NCI-H774 (cell line): Measurements from ENCODE around the gene RCBTB2.

ENCODE experiments used
- DNase-seq: peaks from one replicate; lab custom pipeline; 2025; lab: John Stamatoyannopoulos, UW

The RCBTB2 gene

DNA sequence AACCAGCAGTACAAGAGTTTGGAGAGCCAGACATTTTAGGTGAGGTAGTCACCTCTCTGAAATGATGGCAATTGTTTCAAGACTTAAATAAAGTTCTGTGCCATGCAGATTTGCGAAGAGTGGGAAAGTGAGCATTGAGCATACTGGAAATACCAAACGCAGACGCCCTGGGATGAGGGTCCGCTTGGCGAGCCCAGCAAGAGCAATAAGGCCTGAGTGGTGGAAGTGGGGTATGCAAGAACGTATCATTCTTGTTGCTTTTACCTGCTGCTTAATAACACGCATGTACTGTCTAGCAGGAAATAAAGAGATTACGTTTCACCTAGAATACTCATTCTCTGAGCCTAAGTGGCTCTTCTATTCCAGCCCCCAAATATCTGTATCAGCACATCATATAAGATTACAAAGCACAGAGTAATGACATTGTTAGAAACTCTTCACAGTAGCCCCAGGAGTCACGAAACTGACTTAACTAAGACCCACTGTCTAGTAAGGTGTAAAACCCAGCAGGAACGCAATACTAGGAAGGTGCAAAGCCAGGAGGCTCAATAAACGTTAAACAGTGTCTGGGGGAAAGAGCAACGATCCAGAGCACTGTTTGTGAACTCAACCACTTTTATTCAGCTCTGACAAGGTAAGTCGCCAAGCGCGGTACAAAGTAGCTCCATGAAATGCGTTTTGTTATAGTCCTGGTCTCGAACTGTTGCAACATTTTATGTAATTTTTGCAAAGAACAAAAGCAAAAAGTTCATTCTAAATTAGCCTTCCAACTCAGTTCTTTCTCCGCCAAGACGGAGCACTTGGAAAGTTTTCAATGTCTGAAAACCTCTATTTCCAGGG is 1.2 kb downstream of the RCBTB2 start:
- DNase-seq, result no peak

DNA sequence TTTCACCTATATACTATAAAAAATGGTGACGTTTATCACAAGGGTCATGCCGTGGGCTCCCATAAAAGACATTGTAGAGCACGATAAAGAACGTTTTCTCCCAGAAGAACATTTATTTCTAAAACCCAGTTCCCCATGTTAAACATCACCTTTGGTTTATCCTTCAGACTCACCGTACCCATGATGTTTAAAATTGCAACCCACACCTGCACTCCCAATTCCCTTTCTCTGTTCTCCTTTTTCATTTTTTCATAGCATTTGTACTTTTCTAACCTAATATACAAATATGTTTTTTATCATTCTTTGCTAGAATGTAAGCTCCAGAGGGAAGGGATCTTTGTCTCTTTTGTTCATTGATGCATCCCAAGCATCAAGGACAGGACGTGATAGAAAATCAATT is 2.0 kb downstream of the RCBTB2 start:
- no peak for DNase-seq

GRCh38 chr13:48528720-48529119 is 4.2 kb downstream of the RCBTB2 start:
- no peak for DNase-seq

DNA sequence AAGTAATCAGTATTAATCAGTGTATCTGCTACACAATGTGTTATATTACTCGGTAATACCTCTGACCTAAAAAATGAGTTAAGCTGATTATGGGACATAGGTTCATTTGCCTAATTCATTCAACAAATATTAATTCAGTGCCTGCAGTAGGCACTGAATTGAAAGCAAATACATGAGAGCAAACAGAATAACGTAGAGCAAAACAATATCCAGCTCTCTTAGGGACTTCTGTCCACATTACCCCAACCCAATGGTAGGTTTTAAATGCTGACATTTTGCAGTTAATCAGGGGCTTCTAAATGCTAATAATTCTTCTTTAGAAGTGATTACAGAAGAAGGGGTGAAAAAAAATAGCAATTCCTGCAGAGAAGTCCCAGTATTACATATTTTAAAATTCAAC is 4.9 kb downstream of the RCBTB2 start:
- DNase-seq, result peak; percentile 12

GRCh38 chr13:48526286-48526685 is 6.6 kb downstream of the RCBTB2 start:
- no peak for DNase-seq

GRCh38 chr13:48518083-48518482 is 14.8 kb downstream of the RCBTB2 start:
- DNase-seq, result no peak

DNA sequence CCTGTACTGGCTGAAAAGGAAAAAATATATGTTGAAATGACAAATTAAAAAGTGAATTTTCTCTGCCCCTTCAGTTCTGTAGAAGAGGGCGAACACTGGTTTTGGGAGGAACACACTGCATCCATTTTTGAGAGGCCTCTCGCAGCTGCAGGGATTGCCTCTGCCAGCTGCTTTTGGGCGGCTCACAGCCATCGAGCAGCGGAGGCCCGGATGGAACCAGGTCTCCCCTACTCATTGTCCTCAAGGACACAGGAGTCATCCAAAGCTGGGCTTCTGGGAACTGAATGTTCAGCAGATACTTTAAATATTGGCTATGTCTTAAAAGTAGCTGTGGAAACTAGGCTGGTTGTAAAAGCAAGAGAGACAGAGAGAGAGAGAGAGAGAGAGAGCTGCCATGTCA is 17.1 kb downstream of the RCBTB2 start:
- DNase-seq, result no peak

- no peak for DNase-seq
Observed at GRCh38 chr13:48514793-48515192, 18.1 kb downstream of the RCBTB2 start.

DNA sequence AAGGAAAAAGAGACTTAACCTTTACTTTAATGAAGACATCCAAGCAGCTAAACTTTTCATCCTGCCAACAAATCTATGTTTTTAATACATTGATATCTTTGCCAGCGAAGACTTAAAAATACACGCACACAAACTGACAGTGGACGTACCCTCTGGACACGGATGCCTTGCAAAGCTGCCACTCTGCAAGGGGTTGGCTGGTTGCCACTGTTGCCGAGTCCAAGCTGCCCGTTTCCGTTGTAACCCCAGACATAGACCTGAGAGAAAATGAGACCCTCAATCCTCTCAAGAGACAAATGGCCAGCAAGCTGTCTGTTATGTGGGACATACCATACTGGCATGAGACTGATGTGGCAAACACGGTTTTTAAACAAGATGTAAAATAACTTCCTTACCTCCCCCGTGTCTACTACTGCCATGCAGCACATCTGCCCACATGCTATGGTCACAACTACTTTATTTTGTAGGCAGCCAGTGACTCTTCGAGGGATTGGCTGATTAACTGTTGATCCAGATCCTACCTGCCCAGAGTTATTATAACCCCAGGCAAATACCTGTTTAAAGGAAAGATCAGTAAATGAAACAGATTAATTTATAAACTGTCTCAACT is 21.2 kb downstream of the RCBTB2 start:
- DNase-seq, result no peak

- DNase-seq, result no peak
Observed at GRCh38 chr13:48510698-48511097, 22.2 kb downstream of the RCBTB2 start.

DNA sequence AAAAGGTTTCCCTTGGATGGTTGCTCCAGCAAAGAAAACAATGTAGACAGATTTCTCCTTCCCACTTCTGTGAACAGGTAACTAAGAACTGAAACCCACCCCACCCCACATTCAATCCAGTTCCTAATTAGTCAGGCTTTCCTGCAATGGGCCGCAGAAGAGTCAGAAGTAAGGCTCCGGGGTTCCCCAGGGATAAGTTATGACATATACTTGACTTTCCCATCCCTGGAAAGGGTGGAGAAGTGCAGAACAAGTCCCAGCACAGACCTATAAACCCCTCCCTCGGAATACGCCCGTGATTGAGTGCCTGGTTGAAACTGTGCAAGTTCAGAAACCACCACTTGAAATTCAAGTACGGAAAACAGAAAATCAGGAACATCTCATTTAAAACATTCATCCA is 24.9 kb downstream of the RCBTB2 start:
- DNase-seq, result no peak

DNA sequence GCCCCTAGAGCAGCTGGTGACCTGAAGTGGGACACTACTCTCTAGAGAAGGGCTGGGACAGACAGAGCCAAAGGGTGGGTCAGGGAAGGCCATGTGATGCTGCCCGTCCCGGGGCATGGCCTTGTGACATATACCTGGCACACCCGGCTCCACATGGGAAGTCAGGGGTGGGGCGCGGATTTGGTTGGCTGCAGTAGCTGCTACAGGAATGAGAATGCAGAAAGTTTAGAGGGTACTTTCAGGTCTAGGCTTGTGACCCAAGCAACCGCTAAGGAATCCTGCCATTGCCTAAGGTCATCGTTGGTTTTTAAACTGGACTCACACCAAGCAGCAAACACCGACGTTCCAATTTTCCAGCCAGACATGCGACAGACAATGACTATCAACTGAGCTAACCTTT is 25.9 kb downstream of the RCBTB2 start:
- no peak for DNase-seq

- peak; percentile 23 for DNase-seq
Observed at GRCh38 chr13:48506092-48506701, 26.7 kb downstream of the RCBTB2 start.

- DNase-seq, result no peak
Observed at GRCh38 chr13:48505597-48506091, 27.2 kb downstream of the RCBTB2 start.

- no peak for DNase-seq
Observed at GRCh38 chr13:48505012-48505411, 27.9 kb downstream of the RCBTB2 start.

DNA sequence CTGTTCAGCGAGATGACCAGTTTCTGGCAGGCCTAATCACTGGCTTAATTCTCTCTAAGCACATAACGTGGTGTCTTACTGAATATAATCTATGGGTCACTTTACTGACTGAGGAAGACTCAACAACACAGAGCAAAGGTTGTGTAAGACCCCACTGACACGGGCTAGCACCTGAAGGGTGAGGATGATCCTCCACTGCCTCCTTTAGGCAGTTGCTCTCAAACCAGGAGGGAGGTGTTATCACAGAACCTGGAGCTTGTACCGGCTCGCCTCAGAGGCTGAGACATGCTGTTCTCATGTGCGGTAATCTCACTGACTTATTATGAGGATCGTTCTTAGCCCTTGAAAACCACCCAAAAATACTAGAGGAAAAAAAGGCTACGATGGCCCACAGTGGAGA is 28.3 kb downstream of the RCBTB2 start:
- no peak for DNase-seq

- no peak for DNase-seq
Observed at GRCh38 chr13:48502601-48503319, 30.1 kb downstream of the RCBTB2 start.

DNA sequence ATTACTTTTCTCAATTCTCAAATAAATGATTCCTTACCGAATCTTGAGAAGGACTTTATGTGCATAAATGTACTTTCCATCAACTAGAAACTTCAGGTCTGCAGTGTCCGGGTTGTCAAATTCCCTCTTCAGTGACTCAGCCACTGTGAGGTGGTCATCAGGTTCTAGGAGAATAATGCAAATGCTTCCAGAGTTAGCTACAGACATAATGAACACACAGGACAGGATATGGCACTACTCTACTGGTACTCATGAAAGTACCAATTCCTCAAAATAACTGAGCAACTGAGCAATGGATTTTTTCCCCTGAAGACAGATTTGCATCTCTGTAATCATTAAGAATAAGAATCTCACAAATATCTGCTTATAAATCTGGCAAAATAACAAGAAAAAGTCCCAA is 31.2 kb downstream of the RCBTB2 start:
- no peak for DNase-seq

GRCh38 chr13:48500652-48501197 is 32.2 kb downstream of the RCBTB2 start:
- no peak for DNase-seq

GRCh38 chr13:48497669-48498068 is 35.2 kb downstream of the RCBTB2 start:
- no peak for DNase-seq

GRCh38 chr13:48496271-48497161 is 36.4 kb downstream of the RCBTB2 start:
- no peak for DNase-seq
